ENCODE data around the gene DESI1.
"Not testable (repeated sequence)": the region's sequence is repeated elsewhere in the genome, so short reads cannot be mapped to it uniquely, and the experiment has no call there.

Gene DESI1

GRCh38 chr22:41593336-41593960, 27.4 kb downstream of the DESI1 start:
- not testable (repeated sequence) for H3K27ac ChIP-seq, H3K4me3 ChIP-seq

- peak within 1 kb of the TSS; percentile 54 to 97 (median 70) for H3K4me3 ChIP-seq
- peak within 1 kb of the TSS in 20 of 21 experiments; percentile 31 to 93 (median 78) for H3K27ac ChIP-seq
Measured at GRCh38 chr22:41589391-41590241, 31.2 kb downstream of the DESI1 start, which contains the start of gene PMM1. Gene PMM1, minus strand, starts transcription at chr22:41589840. Its CDS starts 35 bp downstream, at chr22:41589805.

GRCh38 chr22:41587347-41587723, 33.5 kb downstream of the DESI1 start:
- Histone ChIP-seq H3K27ac (peak overlapping the region in 1 of 21 experiments; percentile 76), H3K4me3 (no peak overlapping the region)

- no peak overlapping the region for H3K4me3 ChIP-seq
- no peak overlapping the region for H3K27ac ChIP-seq
Measured at GRCh38 chr22:41585898-41586297, 34.9 kb downstream of the DESI1 start.

GRCh38 chr22:41584881-41585280, 36.0 kb downstream of the DESI1 start:
- Histone ChIP-seq H3K27ac (no peak overlapping the region), H3K4me3 (no peak overlapping the region)

- H3K27ac ChIP-seq = no peak overlapping the region
- H3K4me3 ChIP-seq = no peak overlapping the region
Measured at GRCh38 chr22:41582694-41583093, 38.1 kb downstream of the DESI1 start.

- Histone ChIP-seq H3K4me3 (no peak overlapping the region), H3K27ac (no peak overlapping the region)
Measured at GRCh38 chr22:41579997-41580355, 40.9 kb downstream of the DESI1 start.

GRCh38 chr22:41579297-41579996, 41.4 kb downstream of the DESI1 start:
- Histone ChIP-seq H3K27ac (no peak overlapping the region), H3K4me3 (no peak overlapping the region)

GRCh38 chr22:41578818-41579217, 42.0 kb downstream of the DESI1 start:
- Histone ChIP-seq H3K4me3 (no peak overlapping the region), H3K27ac (no peak overlapping the region)

GRCh38 chr22:41578114-41578513, 42.7 kb downstream of the DESI1 start:
- H3K4me3 ChIP-seq = no peak overlapping the region
- H3K27ac ChIP-seq = no peak overlapping the region

GRCh38 chr22:41576877-41577276, 44.0 kb downstream of the DESI1 start:
- Histone ChIP-seq H3K27ac (no peak overlapping the region), H3K4me3 (no peak overlapping the region)

GRCh38 chr22:41575533-41575932, 45.3 kb downstream of the DESI1 start:
- Histone ChIP-seq H3K27ac (peak overlapping the region in 2 of 21 experiments; percentile 35 to 43), H3K4me3 (no peak overlapping the region)

GRCh38 chr22:41574847-41575381, 45.9 kb downstream of the DESI1 start:
- H3K4me3 ChIP-seq = no peak overlapping the region
- peak overlapping the region in 2 of 21 experiments; percentile 35 to 43 for H3K27ac ChIP-seq

- Histone ChIP-seq H3K27ac (no peak overlapping the region), H3K4me3 (no peak overlapping the region)
Measured at GRCh38 chr22:41573677-41574076, 47.2 kb downstream of the DESI1 start.

GRCh38 chr22:41572305-41572704, 48.5 kb downstream of the DESI1 start:
- H3K4me3 ChIP-seq, H3K27ac ChIP-seq: not testable (repeated sequence)

- Histone ChIP-seq H3K27ac (no peak overlapping the region), H3K4me3 (no peak overlapping the region)
Measured at GRCh38 chr22:41571786-41572185, 49.1 kb downstream of the DESI1 start.

- Histone ChIP-seq H3K27ac (no peak overlapping the region), H3K4me3 (no peak overlapping the region)
Measured at GRCh38 chr22:41570221-41570620, 50.6 kb downstream of the DESI1 start.

- H3K4me3 ChIP-seq = no peak overlapping the region
Measured at GRCh38 chr22:41568811-41569210, 52.0 kb downstream of the DESI1 start.

GRCh38 chr22:41567512-41567768, 53.4 kb downstream of the DESI1 start:
- H3K27ac ChIP-seq = no peak overlapping the region
- no peak overlapping the region for H3K4me3 ChIP-seq

More at GRCh38 chr22:41568811-41569210, 52.0 kb downstream of the DESI1 start:
- no peak overlapping the region for H3K27ac ChIP-seq

GRCh38 chr22:41565403-41566054, 55.3 kb downstream of the DESI1 start:
- H3K4me3 ChIP-seq = no peak overlapping the region
- no peak overlapping the region for H3K27ac ChIP-seq

Measured in skin epidermis (tissue), 12 donors.